ENCODE measurements around the gene PIM1. TPM values are rescaled to one million over a fixed set of nuclear protein-coding genes. Genes with fewer than 3 reads are reported as not detected.

The PIM1 gene
- total and polyA plus RNA-seq, 9 of the 15 experiments (the other 6 are each of a cell fraction or from before 2014, with no cell fraction given), result 19.0 to 789 (median 212) TPM

DNA sequence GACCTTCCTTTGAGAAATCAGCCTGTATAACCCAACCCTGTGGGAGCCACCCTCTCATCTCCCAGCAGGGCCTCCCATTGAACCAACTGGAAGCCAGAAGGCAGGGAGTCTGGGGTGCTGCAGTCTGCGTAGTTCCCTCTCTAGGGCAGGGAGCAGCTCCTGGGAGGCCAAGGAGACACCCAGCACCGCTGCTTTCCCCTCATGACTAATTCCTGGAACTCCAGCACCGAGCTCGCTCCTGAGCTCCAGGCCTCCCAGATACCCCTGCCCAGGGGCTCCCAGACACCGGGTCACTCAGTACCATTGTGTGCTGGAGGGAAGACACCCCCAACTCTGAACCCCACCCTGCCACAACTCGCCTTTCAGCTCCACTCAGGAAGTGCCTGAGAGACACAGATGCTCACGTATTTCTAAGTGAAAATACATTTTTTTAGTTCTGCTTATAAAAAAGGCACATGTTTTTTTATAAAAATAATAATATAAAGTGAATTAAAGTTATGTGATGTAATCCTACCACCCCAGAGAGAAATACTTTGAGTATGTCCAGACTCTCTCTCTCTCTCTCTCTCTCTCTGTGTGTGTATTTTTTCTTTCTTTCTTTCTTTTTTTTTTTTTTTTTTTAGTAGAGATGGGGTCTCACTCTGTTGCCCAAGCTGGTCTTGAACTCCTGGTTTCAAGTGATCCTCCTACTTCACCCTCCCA is 17.5 kb downstream of the PIM1 start (continued):
- TF ChIP-seq, protein P1, sequence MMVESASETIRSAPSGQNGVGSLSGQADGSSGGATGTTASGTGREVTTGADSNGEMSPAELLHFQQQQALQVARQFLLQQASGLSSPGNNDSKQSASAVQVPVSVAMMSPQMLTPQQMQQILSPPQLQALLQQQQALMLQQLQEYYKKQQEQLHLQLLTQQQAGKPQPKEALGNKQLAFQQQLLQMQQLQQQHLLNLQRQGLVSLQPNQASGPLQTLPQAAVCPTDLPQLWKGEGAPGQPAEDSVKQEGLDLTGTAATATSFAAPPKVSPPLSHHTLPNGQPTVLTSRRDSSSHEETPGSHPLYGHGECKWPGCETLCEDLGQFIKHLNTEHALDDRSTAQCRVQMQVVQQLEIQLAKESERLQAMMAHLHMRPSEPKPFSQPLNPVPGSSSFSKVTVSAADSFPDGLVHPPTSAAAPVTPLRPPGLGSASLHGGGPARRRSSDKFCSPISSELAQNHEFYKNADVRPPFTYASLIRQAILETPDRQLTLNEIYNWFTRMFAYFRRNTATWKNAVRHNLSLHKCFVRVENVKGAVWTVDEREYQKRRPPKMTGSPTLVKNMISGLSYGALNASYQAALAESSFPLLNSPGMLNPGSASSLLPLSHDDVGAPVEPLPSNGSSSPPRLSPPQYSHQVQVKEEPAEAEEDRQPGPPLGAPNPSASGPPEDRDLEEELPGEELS (CRISPR knock-in tag; IDR thresholded peaks at IDR 0.05; ENCODE audit: borderline replicate concordance), result no peak
- TF ChIP-seq HNRNPK (IDR thresholded peaks at IDR 0.05; ENCODE audit: low read depth, low read length, poor library complexity, severe bottlenecking) (no peak), BMI1 (IDR thresholded peaks at IDR 0.05; ENCODE audit: low read length) (no peak), TBL1XR1 (IDR thresholded peaks at IDR 0.05; ENCODE audit: low read length in 2 of 2) (no peak), LCOR (CRISPR knock-in tag; IDR thresholded peaks at IDR 0.05) (no peak), HDAC3 (IDR thresholded peaks at IDR 0.05; ENCODE audit: borderline replicate concordance, partially characterized antibody) (no peak), IFI16 (CRISPR knock-in tag; IDR thresholded peaks at IDR 0.05) (no peak), TFAM (CRISPR knock-in tag; conservative IDR thresholded peaks at IDR 0.05) (no peak), NR1H2 (CRISPR knock-in tag; IDR thresholded peaks at IDR 0.05) (no peak), ADNP (tag; IDR thresholded peaks at IDR 0.05) (no peak), FOXP1 (CRISPR knock-in tag; IDR thresholded peaks at IDR 0.05) (no peak), POU5F1 (IDR thresholded peaks at IDR 0.05; ENCODE audit: borderline replicate concordance, low read depth, low read length, partially characterized antibody) (no peak), NR4A1 (CRISPR knock-in tag; IDR thresholded peaks at IDR 0.05) (no peak), NR4A1 (tag; IDR thresholded peaks at IDR 0.05) (peak; percentile 57), SIX5 (IDR thresholded peaks at IDR 0.05; ENCODE audit: borderline replicate concordance in 1 of 2, insufficient read depth in 1 of 2, low read depth in 1 of 2, low read length in 2 of 2) (no peak), ZNF561 (CRISPR knock-in tag; conservative IDR thresholded peaks at IDR 0.05) (no peak), MYNN (IDR thresholded peaks at IDR 0.05) (no peak), MYNN (CRISPR knock-in tag; IDR thresholded peaks at IDR 0.05) (no peak)
- TF ChIP-seq, protein P2, sequence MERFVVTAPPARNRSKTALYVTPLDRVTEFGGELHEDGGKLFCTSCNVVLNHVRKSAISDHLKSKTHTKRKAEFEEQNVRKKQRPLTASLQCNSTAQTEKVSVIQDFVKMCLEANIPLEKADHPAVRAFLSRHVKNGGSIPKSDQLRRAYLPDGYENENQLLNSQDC (CRISPR knock-in tag; IDR thresholded peaks at IDR 0.05), result no peak
- TF ChIP-seq, protein P3, sequence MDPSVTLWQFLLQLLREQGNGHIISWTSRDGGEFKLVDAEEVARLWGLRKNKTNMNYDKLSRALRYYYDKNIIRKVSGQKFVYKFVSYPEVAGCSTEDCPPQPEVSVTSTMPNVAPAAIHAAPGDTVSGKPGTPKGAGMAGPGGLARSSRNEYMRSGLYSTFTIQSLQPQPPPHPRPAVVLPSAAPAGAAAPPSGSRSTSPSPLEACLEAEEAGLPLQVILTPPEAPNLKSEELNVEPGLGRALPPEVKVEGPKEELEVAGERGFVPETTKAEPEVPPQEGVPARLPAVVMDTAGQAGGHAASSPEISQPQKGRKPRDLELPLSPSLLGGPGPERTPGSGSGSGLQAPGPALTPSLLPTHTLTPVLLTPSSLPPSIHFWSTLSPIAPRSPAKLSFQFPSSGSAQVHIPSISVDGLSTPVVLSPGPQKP (CRISPR knock-in tag; IDR thresholded peaks at IDR 0.05), result no peak
- TF ChIP-seq, protein P4, sequence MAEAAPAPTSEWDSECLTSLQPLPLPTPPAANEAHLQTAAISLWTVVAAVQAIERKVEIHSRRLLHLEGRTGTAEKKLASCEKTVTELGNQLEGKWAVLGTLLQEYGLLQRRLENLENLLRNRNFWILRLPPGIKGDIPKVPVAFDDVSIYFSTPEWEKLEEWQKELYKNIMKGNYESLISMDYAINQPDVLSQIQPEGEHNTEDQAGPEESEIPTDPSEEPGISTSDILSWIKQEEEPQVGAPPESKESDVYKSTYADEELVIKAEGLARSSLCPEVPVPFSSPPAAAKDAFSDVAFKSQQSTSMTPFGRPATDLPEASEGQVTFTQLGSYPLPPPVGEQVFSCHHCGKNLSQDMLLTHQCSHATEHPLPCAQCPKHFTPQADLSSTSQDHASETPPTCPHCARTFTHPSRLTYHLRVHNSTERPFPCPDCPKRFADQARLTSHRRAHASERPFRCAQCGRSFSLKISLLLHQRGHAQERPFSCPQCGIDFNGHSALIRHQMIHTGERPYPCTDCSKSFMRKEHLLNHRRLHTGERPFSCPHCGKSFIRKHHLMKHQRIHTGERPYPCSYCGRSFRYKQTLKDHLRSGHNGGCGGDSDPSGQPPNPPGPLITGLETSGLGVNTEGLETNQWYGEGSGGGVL (CRISPR knock-in tag; IDR thresholded peaks at IDR 0.05), result no peak
- TF ChIP-seq, protein P5, sequence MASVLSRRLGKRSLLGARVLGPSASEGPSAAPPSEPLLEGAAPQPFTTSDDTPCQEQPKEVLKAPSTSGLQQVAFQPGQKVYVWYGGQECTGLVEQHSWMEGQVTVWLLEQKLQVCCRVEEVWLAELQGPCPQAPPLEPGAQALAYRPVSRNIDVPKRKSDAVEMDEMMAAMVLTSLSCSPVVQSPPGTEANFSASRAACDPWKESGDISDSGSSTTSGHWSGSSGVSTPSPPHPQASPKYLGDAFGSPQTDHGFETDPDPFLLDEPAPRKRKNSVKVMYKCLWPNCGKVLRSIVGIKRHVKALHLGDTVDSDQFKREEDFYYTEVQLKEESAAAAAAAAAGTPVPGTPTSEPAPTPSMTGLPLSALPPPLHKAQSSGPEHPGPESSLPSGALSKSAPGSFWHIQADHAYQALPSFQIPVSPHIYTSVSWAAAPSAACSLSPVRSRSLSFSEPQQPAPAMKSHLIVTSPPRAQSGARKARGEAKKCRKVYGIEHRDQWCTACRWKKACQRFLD (CRISPR knock-in tag; IDR thresholded peaks at IDR 0.05), result 0 out of 2 replicates have a peak, but pooled peaks have one; percentile 35
